K562 (cell line): ENCODE data around the gene CYB5R4. TPM values are rescaled to one million over a fixed set of nuclear protein-coding genes. Genes with fewer than 3 reads are reported as not detected.
A peak's percentile ranks its signal among the peaks of the same experiment; 100 is the strongest.

ENCODE experiments used
- ARHGAP35 ChIP-seq: fragments of 450-650 bp; IDR thresholded peaks from 2 replicates; pipeline ENCODE4 v1.6.1; 2018; ENCODE audit not compliant: partially characterized antibody
- BHLHE40 ChIP-seq: IDR thresholded peaks from 2 replicates; pipeline ENCODE4 v1.6.1; 2011; ENCODE audit warnings: low read length, improper control_type of control experiment
- CBFA2T3 ChIP-seq: fragments of 450-650 bp; IDR thresholded peaks from 2 replicates; pipeline ENCODE4 v1.6.1; 2017
- CC2D1A ChIP-seq: fragments of 450-650 bp; IDR thresholded peaks from 2 replicates; pipeline ENCODE4 v1.6.1; 2017; ENCODE audit warnings: mild to moderate bottlenecking
- CSDE1 ChIP-seq, 2 experiments: fragments of 450-650 bp; IDR thresholded peaks; 2 replicates each; pipeline ENCODE4 v1.6.1; 2016; ENCODE audit warnings: mild to moderate bottlenecking in 1 of 2
- EP300 ChIP-seq: IDR thresholded peaks from 2 replicates; pipeline ENCODE4 v1.6.1; 2012; ENCODE audit warnings: low read length, improper control_type of control experiment
- ETS2 ChIP-seq: IDR thresholded peaks from 2 replicates; pipeline ENCODE4 v1.6.1; 2016; ENCODE audit warnings: borderline replicate concordance, missing genetic modification characterization, mild to moderate bottlenecking, moderate library complexity, missing compliant biosample characterization; ENCODE audit not compliant: poor library complexity, severe bottlenecking
- FIP1L1 ChIP-seq: fragments of 200-400 bp; formaldehyde crosslinking; IDR thresholded peaks from 2 replicates; pipeline ENCODE4 v1.6.1; 2018; ENCODE audit warnings: mild to moderate bottlenecking, low read depth, low read length; ENCODE audit not compliant: poor library complexity, severe bottlenecking
- GTF2E2 ChIP-seq: fragments of 200-800 bp; sonication (Bioruptor generic); IDR thresholded peaks from 2 replicates; pipeline ENCODE4 v1.6.1; 2016; ENCODE audit warnings: missing genetic modification characterization, missing compliant biosample characterization
- HDAC1 ChIP-seq, 2 experiments: fragments of 450-650 bp; IDR thresholded peaks; 2 replicates each; pipeline ENCODE4 v1.6.1; 2016 to 2017; ENCODE audit warnings: inconsistent platforms in 1 of 2, mild to moderate bottlenecking in 1 of 2, moderate library complexity in 1 of 2
- HES1 ChIP-seq: fragments of 450-650 bp; IDR thresholded peaks from 2 replicates; pipeline ENCODE4 v1.6.1; 2016; ENCODE audit warnings: low read depth, mild to moderate bottlenecking, moderate library complexity
- HSF4 ChIP-seq: fragments of 250-450 bp; sonication (Bioruptor Pico); IDR thresholded peaks from 2 replicates; pipeline ENCODE4 v2.1.2; 2022; ENCODE audit warnings: mild to moderate bottlenecking, moderate library complexity, borderline replicate concordance
- IFI16 ChIP-seq: fragments of 250-450 bp; sonication (Bioruptor Pico); IDR thresholded peaks from 2 replicates; pipeline ENCODE4 v2.1.2; 2022; ENCODE audit warnings: mild to moderate bottlenecking, inconsistent platforms
- MED1 ChIP-seq: sonication (generic); formaldehyde crosslinking; IDR thresholded peaks from 2 replicates; pipeline ENCODE4 v1.8.1; 2023; ENCODE audit warnings: missing genetic modification reagents, borderline replicate concordance
- PATZ1 ChIP-seq: fragments of 250-450 bp; sonication (Bioruptor Pico); IDR thresholded peaks from 2 replicates; pipeline ENCODE4 v1.5.0; 2020; ENCODE audit warnings: mild to moderate bottlenecking, borderline replicate concordance
- PHB2 ChIP-seq: fragments of 450-650 bp; IDR thresholded peaks from 2 replicates; pipeline ENCODE4 v1.6.1; 2017; ENCODE audit warnings: low read depth
- PTTG1 ChIP-seq: fragments of 450-650 bp; IDR thresholded peaks from 2 replicates; pipeline ENCODE4 v1.6.1; 2016; ENCODE audit warnings: low read depth, mild to moderate bottlenecking, missing genetic modification characterization, missing compliant biosample characterization
- SP1 ChIP-seq: sonication (generic); formaldehyde crosslinking; IDR thresholded peaks from 2 replicates; pipeline ENCODE4 v1.8.1; 2022; ENCODE audit warnings: mild to moderate bottlenecking, missing genetic modification reagents
- TBP ChIP-seq: optimal IDR thresholded peaks from 2 replicates; pipeline ENCODE3; 2011; ENCODE audit warnings: low read depth, low read length, improper control_type of control experiment
- TCF15 ChIP-seq: fragments of 250-450 bp; sonication (Bioruptor Pico); IDR thresholded peaks from 2 replicates; pipeline ENCODE4 v1.8.0; 2022; ENCODE audit warnings: moderate library complexity, mild to moderate bottlenecking, inconsistent platforms
- TRIM24 ChIP-seq, 2 experiments: fragments of 450-650 bp; IDR thresholded peaks; 2 replicates each; pipeline ENCODE4 v1.6.1; 2016
- ZBTB34 ChIP-seq: fragments of 250-450 bp; sonication (Bioruptor Pico); IDR thresholded peaks from 2 replicates; pipeline ENCODE4 v1.8.0; 2021; ENCODE audit warnings: mild to moderate bottlenecking, moderate library complexity
- ZNF134 ChIP-seq: fragments of 250-450 bp; sonication (Bioruptor Pico); conservative IDR thresholded peaks from 2 replicates; pipeline ENCODE4 v1.4.0; 2020
- ZNF655 ChIP-seq: fragments of 250-450 bp; sonication (Bioruptor Pico); IDR thresholded peaks from 2 replicates; pipeline ENCODE4 v1.5.0; 2021
- ZNF699 ChIP-seq: fragments of 250-450 bp; sonication (Bioruptor Pico); IDR thresholded peaks from 2 replicates; pipeline ENCODE4 v1.8.0; 2021; ENCODE audit warnings: mild to moderate bottlenecking, moderate library complexity; ENCODE audit not compliant: insufficient replicate concordance
- polyA plus RNA-seq, 8 experiments: library from polyadenylated mRNA; depleted of rRNA in 4 of 8; stranded (reverse) in 5 of 8; unstranded in 3 of 8; fragments of >200 nt; fragmentation: Nextera tagmentation in 2 of 8; fragmentation: Illumina TruSeq in 1 of 8; extraction: Ambion mirVana in 2 of 8; extraction: Trizol in 1 of 8; gene quantifications; 2 replicates each; pipeline versions ENCODE4 v1.2.1 to v1.2.3, GENCODE V29; 2011 to 2014; ENCODE audit warnings: inconsistent platforms in 1 of 8, missing spikeins in 1 of 8
- total RNA-seq, 7 experiments: library from RNA; depleted of rRNA in 6 of 7; stranded (reverse); fragments of >200 nt in 6 of 7; fragmentation: Illumina TruSeq in 2 of 7; extraction: Trizol in 2 of 7; gene quantifications; 2 replicates each; pipeline versions ENCODE4 v1.2.1 to v1.2.3, GENCODE V29; 2011 to 2021; ENCODE audit warnings: low replicate concordance in 1 of 7

Gene CYB5R4
- total and polyA plus RNA-seq, 9 of the 15 experiments (the other 6 are each of a cell fraction or from before 2014, with no cell fraction given), result 5.9 to 23.1 (median 19.0) TPM

GRCh38 chr6:83974409-83975050 lies 115.0 kb downstream of the CYB5R4 start (continued):
- TF ChIP-seq HDAC1 (IDR thresholded peaks at IDR 0.05), result peak in 1 of 2 experiments; percentile 93; a peak in 2 of 4 replicates
- no peak for TF ChIP-seq TBP
- TF ChIP-seq CBFA2T3, result peak; percentile 100
- peak; percentile 95 for TF ChIP-seq PTTG1 (tag)
- peak; percentile 98 for TF ChIP-seq EP300
- peak; percentile 65 for TF ChIP-seq ZNF134 (CRISPR knock-in tag)
- no peak for TF ChIP-seq CSDE1 (IDR thresholded peaks at IDR 0.05)
- TF ChIP-seq ARHGAP35, result no peak
- peak; percentile 38 for TF ChIP-seq FIP1L1
- peak; percentile 99 for TF ChIP-seq TCF15 (CRISPR knock-in tag)
- no peak for TF ChIP-seq MED1
- no peak for TF ChIP-seq ZNF655 (CRISPR knock-in tag)
- TF ChIP-seq TRIM24 (IDR thresholded peaks at IDR 0.05), result peak; percentile 97 to 98
- TF ChIP-seq SP1 (CRISPR knock-in tag), result peak; percentile 50; the same call in 1 of the 2 replicates
- TF ChIP-seq ETS2, result peak; percentile 26
- peak; percentile 17 for TF ChIP-seq ZNF699 (CRISPR knock-in tag)
- peak; percentile 79 for TF ChIP-seq HES1
- TF ChIP-seq HSF4 (CRISPR knock-in tag), result peak; percentile 97
- peak; percentile 94 for TF ChIP-seq PHB2
- TF ChIP-seq IFI16 (CRISPR knock-in tag), result peak; percentile 96
- peak; percentile 79 for TF ChIP-seq BHLHE40
- 0 out of 2 replicates have a peak, but pooled peaks have one; percentile 71 for TF ChIP-seq PATZ1
- TF ChIP-seq CC2D1A, result peak; percentile 98
- peak; percentile 55; the same call in 1 of the 2 replicates for TF ChIP-seq GTF2E2 (tag)
- TF ChIP-seq ZBTB34 (CRISPR knock-in tag), result peak; percentile 57; the same call in 1 of the 2 replicates
